HEK293 (cell line): Measurements from ENCODE around the gene YWHAB.

Source experiments
- CTCF ChIA-PET: fragments of 350-600 bp; formaldehyde crosslinking; extraction: SDS; loops from one replicate; lab custom pipeline; 2021; ENCODE audit warnings: antibody characterized with exemption; lab: Yijun Ruan, JAX
- POLR2A ChIA-PET: fragments of 300-600 bp; formaldehyde crosslinking; extraction: SDS; loops from one replicate; lab custom pipeline; 2020; ENCODE audit warnings: antibody characterized with exemption, inconsistent platforms; lab: Yijun Ruan, JAX
- H3K27ac ChIP-seq: fragments of 200-500 bp; sonication (Bioruptor generic); 2 replicates; pipeline ENCODE4 v1.5.1; 2014; ENCODE audit warnings: low read depth, low read length, control low read depth, inconsistent platforms; ENCODE audit errors: extremely low read depth
- H3K36me3 ChIP-seq, 2 experiments: fragments of 200-500 bp in 1 of 2; sonication (Bioruptor generic) in 1 of 2; 1 replicate in 1 of 2; 2 replicates in 1 of 2; pipeline ENCODE4 v1.5.1; 2014 to 2017; ENCODE audit warnings: inconsistent platforms in 2 of 2, low read length in 2 of 2; ENCODE audit not compliant: control insufficient read depth in 2 of 2, insufficient read depth in 1 of 2
- H3K4me1 ChIP-seq: fragments of 200-500 bp; sonication (Bioruptor generic); 2 replicates; pipeline ENCODE4 v1.5.1; 2014; ENCODE audit warnings: mild to moderate bottlenecking, low read length, inconsistent platforms; ENCODE audit not compliant: control insufficient read depth, insufficient read depth
- H3K4me3 ChIP-seq: 2 replicates; pipeline ENCODE4 v1.5.1; 2011; ENCODE audit warnings: low read depth, mild to moderate bottlenecking, control low read depth, low read length, moderate library complexity
- H3K9me3 ChIP-seq: fragments of 200-500 bp; sonication (Bioruptor generic); 2 replicates; pipeline ENCODE4 v1.5.1; 2014; ENCODE audit warnings: low read depth, low read length, inconsistent platforms; ENCODE audit not compliant: control insufficient read depth, insufficient read depth
- AEBP2 ChIP-seq: fragments of 450-650 bp; formaldehyde crosslinking; IDR thresholded peaks from 2 replicates; pipeline ENCODE4 v1.5.1; 2016; ENCODE audit warnings: missing biosample characterization, missing genetic modification characterization, borderline replicate concordance
- EGR2 ChIP-seq: fragments of 450-650 bp; formaldehyde crosslinking; IDR thresholded peaks from 2 replicates; pipeline ENCODE4 v1.5.1; 2016; ENCODE audit warnings: low read depth, missing biosample characterization, missing genetic modification characterization
- GLIS2 ChIP-seq: fragments of 450-650 bp; formaldehyde crosslinking; IDR thresholded peaks from 2 replicates; pipeline ENCODE4 v1.5.1; 2016; ENCODE audit warnings: missing biosample characterization, missing genetic modification characterization
- IKZF3 ChIP-seq: fragments of 450-650 bp; IDR thresholded peaks from 2 replicates; pipeline ENCODE4 v1.5.0; 2018; ENCODE audit warnings: missing biosample characterization, mild to moderate bottlenecking, missing genetic modification characterization, moderate library complexity
- PRDM6 ChIP-seq: fragments of 450-650 bp; formaldehyde crosslinking; IDR thresholded peaks from 2 replicates; pipeline ENCODE4 v1.5.1; 2017; ENCODE audit warnings: missing biosample characterization, missing genetic modification characterization
- RBAK ChIP-seq: fragments of 450-650 bp; formaldehyde crosslinking; IDR thresholded peaks from 2 replicates; pipeline ENCODE4 v1.5.1; 2016; ENCODE audit warnings: missing biosample characterization, missing genetic modification characterization
- SALL2 ChIP-seq: fragments of 450-650 bp; formaldehyde crosslinking; IDR thresholded peaks from 2 replicates; pipeline ENCODE4 v1.5.0; 2017; ENCODE audit warnings: missing biosample characterization, mild to moderate bottlenecking, missing genetic modification characterization, borderline replicate concordance
- ZBTB26 ChIP-seq: fragments of 450-650 bp; formaldehyde crosslinking; optimal IDR thresholded peaks from 2 replicates; pipeline ENCODE3; 2016; ENCODE audit warnings: missing biosample characterization, mild to moderate bottlenecking, missing genetic modification characterization
- ZBTB44 ChIP-seq: fragments of 450-650 bp; IDR thresholded peaks from 2 replicates; pipeline ENCODE4 v1.5.1; 2018; ENCODE audit warnings: missing biosample characterization, mild to moderate bottlenecking, missing genetic modification characterization
- ZFP41 ChIP-seq: fragments of 450-650 bp; formaldehyde crosslinking; IDR thresholded peaks from 2 replicates; pipeline ENCODE4 v1.5.1; 2016; ENCODE audit warnings: missing biosample characterization, missing genetic modification characterization, borderline replicate concordance
- ZNF112 ChIP-seq: fragments of 450-650 bp; formaldehyde crosslinking; IDR thresholded peaks from 2 replicates; pipeline ENCODE4 v1.5.0; 2017; ENCODE audit warnings: missing biosample characterization, missing genetic modification characterization
- ZNF184 ChIP-seq: fragments of 450-650 bp; IDR thresholded peaks from 2 replicates; pipeline ENCODE4 v1.5.1; 2018; ENCODE audit warnings: missing biosample characterization, mild to moderate bottlenecking, missing genetic modification characterization
- ZNF248 ChIP-seq: fragments of 450-650 bp; formaldehyde crosslinking; IDR thresholded peaks from 2 replicates; pipeline ENCODE4 v1.5.1; 2017; ENCODE audit warnings: missing biosample characterization, missing genetic modification characterization
- ZNF266 ChIP-seq: fragments of 450-650 bp; formaldehyde crosslinking; IDR thresholded peaks from 2 replicates; pipeline ENCODE4 v1.5.1; 2016; ENCODE audit warnings: missing biosample characterization, missing genetic modification characterization, low read depth
- ZNF416 ChIP-seq: fragments of 450-650 bp; formaldehyde crosslinking; IDR thresholded peaks from 2 replicates; pipeline ENCODE4 v1.5.1; 2016; ENCODE audit warnings: missing biosample characterization, missing genetic modification characterization
- ZNF518A ChIP-seq: fragments of 450-650 bp; formaldehyde crosslinking; conservative IDR thresholded peaks from 2 replicates; pipeline ENCODE4 v1.5.1; 2016; ENCODE audit warnings: low read depth, missing biosample characterization, missing genetic modification characterization
- ZNF529 ChIP-seq: fragments of 450-650 bp; formaldehyde crosslinking; IDR thresholded peaks from 2 replicates; pipeline ENCODE4 v1.5.1; 2017; ENCODE audit warnings: missing genetic modification characterization, missing biosample characterization; ENCODE audit not compliant: insufficient replicate concordance
- ZNF530 ChIP-seq: fragments of 450-650 bp; formaldehyde crosslinking; IDR thresholded peaks from 2 replicates; pipeline ENCODE4 v1.5.1; 2016; ENCODE audit warnings: low read depth, missing biosample characterization, missing genetic modification characterization
- TF ChIP-seq, protein P1 (sequence below): fragments of 450-650 bp; IDR thresholded peaks from 2 replicates; pipeline ENCODE4 v1.5.1; 2018; ENCODE audit warnings: missing biosample characterization, missing genetic modification characterization
- TF ChIP-seq, protein P2 (sequence below): fragments of 450-650 bp; formaldehyde crosslinking; IDR thresholded peaks from 2 replicates; pipeline ENCODE4 v1.5.1; 2016; ENCODE audit warnings: missing biosample characterization, missing genetic modification characterization

The YWHAB gene

GRCh38 chr20:44848254-44849015 lies 37.1 kb upstream of the YWHAB start (continued):
- TF ChIP-seq RBAK (no peak), ZNF266 (tag by site-specific recombination) (no peak), ZNF530 (tag by site-specific recombination) (no peak), AEBP2 (no peak), ZNF416 (tag by site-specific recombination) (no peak), ZFP41 (no peak), ZNF248 (tag by site-specific recombination) (no peak), ZNF184 (tag by site-specific recombination) (no peak)

- H3K27ac ChIP-seq = no peak overlapping the region
- ChIA-PET POLR2A (no interaction called here), CTCF (interaction anchor here (1.0 to 1.3 kb wide), 2 partner anchors 19 to 102 kb away, joined by 3 to 4 read pairs; no protein-coding TSS in a partner anchor)
- no peak for TF ChIP-seq ZBTB26
- TF ChIP-seq GLIS2 = no peak
- no peak for TF ChIP-seq ZNF112 (tag by site-specific recombination)
- TF ChIP-seq ZBTB44 (tag by site-specific recombination) = no peak
- TF ChIP-seq, protein P1, sequence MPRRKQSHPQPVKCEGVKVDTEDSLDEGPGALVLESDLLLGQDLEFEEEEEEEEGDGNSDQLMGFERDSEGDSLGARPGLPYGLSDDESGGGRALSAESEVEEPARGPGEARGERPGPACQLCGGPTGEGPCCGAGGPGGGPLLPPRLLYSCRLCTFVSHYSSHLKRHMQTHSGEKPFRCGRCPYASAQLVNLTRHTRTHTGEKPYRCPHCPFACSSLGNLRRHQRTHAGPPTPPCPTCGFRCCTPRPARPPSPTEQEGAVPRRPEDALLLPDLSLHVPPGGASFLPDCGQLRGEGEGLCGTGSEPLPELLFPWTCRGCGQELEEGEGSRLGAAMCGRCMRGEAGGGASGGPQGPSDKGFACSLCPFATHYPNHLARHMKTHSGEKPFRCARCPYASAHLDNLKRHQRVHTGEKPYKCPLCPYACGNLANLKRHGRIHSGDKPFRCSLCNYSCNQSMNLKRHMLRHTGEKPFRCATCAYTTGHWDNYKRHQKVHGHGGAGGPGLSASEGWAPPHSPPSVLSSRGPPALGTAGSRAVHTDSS (tag by site-specific recombination) = no peak
- TF ChIP-seq PRDM6 (tag by site-specific recombination) = no peak
- no peak for TF ChIP-seq ZNF518A (tag by site-specific recombination)
- TF ChIP-seq EGR2 (tag by site-specific recombination) = no peak
- no peak for TF ChIP-seq SALL2
- TF ChIP-seq, protein P2, sequence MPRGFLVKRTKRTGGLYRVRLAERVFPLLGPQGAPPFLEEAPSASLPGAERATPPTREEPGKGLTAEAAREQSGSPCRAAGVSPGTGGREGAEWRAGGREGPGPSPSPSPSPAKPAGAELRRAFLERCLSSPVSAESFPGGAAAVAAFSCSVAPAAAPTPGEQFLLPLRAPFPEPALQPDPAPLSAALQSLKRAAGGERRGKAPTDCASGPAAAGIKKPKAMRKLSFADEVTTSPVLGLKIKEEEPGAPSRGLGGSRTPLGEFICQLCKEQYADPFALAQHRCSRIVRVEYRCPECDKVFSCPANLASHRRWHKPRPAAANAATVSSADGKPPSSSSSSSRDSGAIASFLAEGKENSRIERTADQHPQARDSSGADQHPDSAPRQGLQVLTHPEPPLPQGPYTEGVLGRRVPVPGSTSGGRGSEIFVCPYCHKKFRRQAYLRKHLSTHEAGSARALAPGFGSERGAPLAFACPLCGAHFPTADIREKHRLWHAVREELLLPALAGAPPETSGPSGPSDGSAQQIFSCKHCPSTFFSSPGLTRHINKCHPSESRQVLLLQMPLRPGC (tag by site-specific recombination) = no peak
- TF ChIP-seq ZNF529 (tag by site-specific recombination) = no peak
- TF ChIP-seq IKZF3 (tag by site-specific recombination) = no peak
- H3K36me3 ChIP-seq = no peaks in the 10 kb centered on the region
- H3K4me3 ChIP-seq = no peak overlapping the region
- H3K4me1 ChIP-seq = no peaks in the 10 kb centered on the region
- no peaks in the 10 kb centered on the region for H3K9me3 ChIP-seq
Measured at GRCh38 chr20:44849703-44850102, 35.8 kb upstream of the YWHAB start.
